ENCODE data around the gene JOSD2. TPM values are rescaled to one million over a fixed set of nuclear protein-coding genes. Genes with fewer than 3 reads are reported as not detected.

JOSD2 gene
- total RNA-seq, 4 donors from 2014 or later: 8.5 to 25.0 (median 21.2) TPM

- WGBS, 2 donors: 56% methylated on average over 8 of the region's 8 CpGs
- TF ChIP-seq POLR2A (IDR thresholded peaks at IDR 0.05): no peak
- TF ChIP-seq CTCF (IDR thresholded peaks at IDR 0.05): no peak
- DNase-seq (ENCODE audit: low spot score in 2 of 2): no peak
- H3K4me3 ChIP-seq (ENCODE audit: low read depth, poor library complexity, severe bottlenecking): no peak overlapping the region
- intact Hi-C loops (cut with DNase I; ENCODE audit: low total_unique reads): no loop called here
Observed at GRCh38 chr19:50493171-50493570, 17.8 kb downstream of the JOSD2 start.

- no peak for TF ChIP-seq POLR2A (IDR thresholded peaks at IDR 0.05)
- TF ChIP-seq CTCF (IDR thresholded peaks at IDR 0.05): no peak
- H3K4me3 ChIP-seq (ENCODE audit: low read depth, poor library complexity, severe bottlenecking): no peak overlapping the region
- 11 to 21% methylated on average over 10 to 12 of the region's 12 CpGs for WGBS, 2 donors
- no peak for DNase-seq (ENCODE audit: low spot score in 2 of 2)
- intact Hi-C loops (cut with DNase I; ENCODE audit: low total_unique reads): no loop called here
Observed at GRCh38 chr19:50492303-50493052, 18.5 kb downstream of the JOSD2 start.

GRCh38 chr19:50490991-50491472, 20.0 kb downstream of the JOSD2 start:
- WGBS, 2 donors: 23 to 27% methylated on average over 26 of the region's 26 CpGs

GRCh38 chr19:50490411-50490811, 20.6 kb downstream of the JOSD2 start:
- intact Hi-C loops (cut with DNase I; ENCODE audit: low total_unique reads): no loop called here
- TF ChIP-seq CTCF (IDR thresholded peaks at IDR 0.05) (no peak), POLR2A (IDR thresholded peaks at IDR 0.05) (no peak)
- 93 to 95% methylated on average over 17 to 18 of the region's 18 CpGs for WGBS, 2 donors
- no peak for DNase-seq (ENCODE audit: low spot score in 2 of 2)
- H3K4me3 ChIP-seq (ENCODE audit: low read depth, poor library complexity, severe bottlenecking): no peak overlapping the region

More at GRCh38 chr19:50490991-50491472, 20.0 kb downstream of the JOSD2 start:
- intact Hi-C loops (cut with DNase I; ENCODE audit: low total_unique reads): no loop called here
- H3K4me3 ChIP-seq (ENCODE audit: low read depth, poor library complexity, severe bottlenecking): no peak overlapping the region
- TF ChIP-seq POLR2A (IDR thresholded peaks at IDR 0.05): no peak
- no peak for TF ChIP-seq CTCF (IDR thresholded peaks at IDR 0.05)
- no peak for DNase-seq (ENCODE audit: low spot score in 2 of 2)

- H3K4me3 ChIP-seq (ENCODE audit: low read depth, poor library complexity, severe bottlenecking): no peak overlapping the region
- TF ChIP-seq CTCF (IDR thresholded peaks at IDR 0.05) (no peak), POLR2A (IDR thresholded peaks at IDR 0.05) (no peak)
Observed at GRCh38 chr19:50489461-50490011, 21.5 kb downstream of the JOSD2 start.

More at GRCh38 chr19:50489461-50490011, 21.5 kb downstream of the JOSD2 start:
- WGBS, 2 donors: 42 to 44% methylated on average over 24 of the region's 24 CpGs
- DNase-seq (ENCODE audit: low spot score in 2 of 2): no peak
- intact Hi-C loops (cut with DNase I; ENCODE audit: low total_unique reads): no loop called here

Data from lower leg skin (tissue), 4 donors.